Measurements from ENCODE around the gene TPRN.

- no peak for TF ChIP-seq SUZ12 (IDR thresholded peaks at IDR 0.05)
- no peak for TF ChIP-seq FOXM1 (IDR thresholded peaks at IDR 0.05; ENCODE audit: borderline replicate concordance)
- TF ChIP-seq TARDBP (IDR thresholded peaks at IDR 0.05), result no peak
- TF ChIP-seq FOXA1 (IDR thresholded peaks at IDR 0.05), result no peak
- TF ChIP-seq FOXK2 (IDR thresholded peaks at IDR 0.05), result no peak
- TF ChIP-seq BHLHE40 (IDR thresholded peaks at IDR 0.05; ENCODE audit: borderline replicate concordance), result no peak
- no peak for TF ChIP-seq ZNF384 (IDR thresholded peaks at IDR 0.05)
- TF ChIP-seq LEF1 (IDR thresholded peaks at IDR 0.05; ENCODE audit: borderline replicate concordance), result no peak
- TF ChIP-seq PKNOX1 (IDR thresholded peaks at IDR 0.05), result no peak
- TF ChIP-seq HDGF (IDR thresholded peaks at IDR 0.05; ENCODE audit: borderline replicate concordance), result no peak
- TF ChIP-seq ARNT (IDR thresholded peaks at IDR 0.05), result no peak
- no peak for TF ChIP-seq NFRKB (IDR thresholded peaks at IDR 0.05)
- TF ChIP-seq SP1 (IDR thresholded peaks at IDR 0.05), result peak; percentile 65
- no peak for TF ChIP-seq CTBP1 (IDR thresholded peaks at IDR 0.05; ENCODE audit: borderline replicate concordance)
Measured at GRCh38 chr9:137150617-137151457, 49.7 kb downstream of the TPRN start.
